DMS153 (cell line): ENCODE results near the gene GET4.
"Not testable (repeated sequence)": the region's sequence is repeated elsewhere in the genome, so short reads cannot be mapped to it uniquely, and the experiment has no call there.

ENCODE experiments used
- DNase-seq: peaks from one replicate; lab custom pipeline; 2025; lab: John Stamatoyannopoulos, UW

Gene GET4

GRCh38 chr7:871900-872537 lies 4.3 kb upstream of the GET4 start:
- DNase-seq = no peak

GRCh38 chr7:872685-873084 lies 3.7 kb upstream of the GET4 start:
- not testable (repeated sequence) for DNase-seq

GRCh38 chr7:873367-874002 lies 2.9 kb upstream of the GET4 start:
- peak; percentile 92 for DNase-seq

GRCh38 chr7:874031-874749 lies 2.2 kb upstream of the GET4 start:
- no peak for DNase-seq

GRCh38 chr7:875051-875450 lies 1.3 kb upstream of the GET4 start:
- peak; percentile 81 for DNase-seq

- no peak for DNase-seq
Measured at GRCh38 chr7:875476-876076, 778 bp upstream of the GET4 start.

GRCh38 chr7:876972-877311 lies 588 bp downstream of the GET4 start:
- DNase-seq = peak; percentile 41

- no peak for DNase-seq
Measured at GRCh38 chr7:877312-878232, 1.2 kb downstream of the GET4 start.

- no peak for DNase-seq
Measured at GRCh38 chr7:879093-879492, 2.7 kb downstream of the GET4 start.

GRCh38 chr7:879706-880105 lies 3.4 kb downstream of the GET4 start:
- DNase-seq = no peak

GRCh38 chr7:880450-880849 lies 4.1 kb downstream of the GET4 start:
- DNase-seq = no peak

- peak; percentile 43 for DNase-seq
Measured at GRCh38 chr7:881441-882234, 5.3 kb downstream of the GET4 start.

GRCh38 chr7:882336-883035 lies 6.1 kb downstream of the GET4 start:
- no peak for DNase-seq

GRCh38 chr7:883055-884021 lies 7.0 kb downstream of the GET4 start:
- DNase-seq = no peak

GRCh38 chr7:884191-885003 lies 8.0 kb downstream of the GET4 start:
- no peak for DNase-seq

- no peak for DNase-seq
Measured at GRCh38 chr7:885261-885892, 9.0 kb downstream of the GET4 start.

GRCh38 chr7:885893-886625 lies 9.7 kb downstream of the GET4 start:
- DNase-seq = no peak
